Measurements from ENCODE around the gene CPN2.

The CPN2 gene

GRCh38 chr3:194381460-194381875, 30.3 kb upstream of the CPN2 start:
- peak; percentile 27 for DNase-seq (ENCODE audit: low spot score)

GRCh38 chr3:194380326-194380725, 29.2 kb upstream of the CPN2 start:
- no peak for DNase-seq (ENCODE audit: low spot score)

- DNase-seq (ENCODE audit: low spot score), result no peak
These were observed 28.5 kb upstream of the CPN2 start for GRCh38 chr3:194379651-194380050.

GRCh38 chr3:194379231-194379630, 28.1 kb upstream of the CPN2 start:
- DNase-seq (ENCODE audit: low spot score), result no peak

- DNase-seq (ENCODE audit: low spot score), result no peak
These were observed 26.6 kb upstream of the CPN2 start for GRCh38 chr3:194377708-194378107.

- no peak for DNase-seq (ENCODE audit: low spot score)
These were observed 25.1 kb upstream of the CPN2 start for GRCh38 chr3:194376241-194376560.

GRCh38 chr3:194375473-194376240, 24.5 kb upstream of the CPN2 start:
- DNase-seq (ENCODE audit: low spot score), result no peak

GRCh38 chr3:194374935-194375334, 23.8 kb upstream of the CPN2 start:
- DNase-seq (ENCODE audit: low spot score), result no peak

- no peak for DNase-seq (ENCODE audit: low spot score)
These were observed 22.8 kb upstream of the CPN2 start for GRCh38 chr3:194373899-194374298.

GRCh38 chr3:194373028-194373427, 21.9 kb upstream of the CPN2 start:
- no peak for DNase-seq (ENCODE audit: low spot score)

GRCh38 chr3:194370753-194371152, 19.6 kb upstream of the CPN2 start:
- DNase-seq (ENCODE audit: low spot score), result no peak

GRCh38 chr3:194369522-194370279, 18.6 kb upstream of the CPN2 start, which contains the start of gene LRRC15:
Gene LRRC15 (minus strand): TSS chr3:194369743. CDS start chr3:194361043, 8,700 bp downstream.
- peak; percentile 47 for DNase-seq (ENCODE audit: low spot score)

GRCh38 chr3:194368918-194369317, 17.8 kb upstream of the CPN2 start:
- no peak for DNase-seq (ENCODE audit: low spot score)

- no peak for DNase-seq (ENCODE audit: low spot score)
These were observed 17.1 kb upstream of the CPN2 start for GRCh38 chr3:194367992-194368841.

GRCh38 chr3:194365978-194366490, 14.9 kb upstream of the CPN2 start:
- no peak for DNase-seq (ENCODE audit: low spot score)

- no peak for DNase-seq (ENCODE audit: low spot score)
These were observed 14.4 kb upstream of the CPN2 start for GRCh38 chr3:194365526-194365925.

- DNase-seq (ENCODE audit: low spot score), result no peak
These were observed 13.7 kb upstream of the CPN2 start for GRCh38 chr3:194364652-194365434.

GRCh38 chr3:194364314-194364651, 13.2 kb upstream of the CPN2 start:
- DNase-seq (ENCODE audit: low spot score), result no peak

GRCh38 chr3:194360568-194360967, 9.4 kb upstream of the CPN2 start:
- no peak for DNase-seq (ENCODE audit: low spot score)

GRCh38 chr3:194357681-194358080, 6.6 kb upstream of the CPN2 start:
- DNase-seq (ENCODE audit: low spot score), result no peak

GRCh38 chr3:194355379-194355778, 4.3 kb upstream of the CPN2 start:
- DNase-seq (ENCODE audit: low spot score), result no peak

- DNase-seq (ENCODE audit: low spot score), result no peak
These were observed 3.2 kb upstream of the CPN2 start for GRCh38 chr3:194354315-194354714.

All from kidney tubule cell (primary cell).